ENCODE data around the gene PUSL1.
A peak's percentile ranks its signal among the peaks of the same experiment; 100 is the strongest.

Gene PUSL1

DNA sequence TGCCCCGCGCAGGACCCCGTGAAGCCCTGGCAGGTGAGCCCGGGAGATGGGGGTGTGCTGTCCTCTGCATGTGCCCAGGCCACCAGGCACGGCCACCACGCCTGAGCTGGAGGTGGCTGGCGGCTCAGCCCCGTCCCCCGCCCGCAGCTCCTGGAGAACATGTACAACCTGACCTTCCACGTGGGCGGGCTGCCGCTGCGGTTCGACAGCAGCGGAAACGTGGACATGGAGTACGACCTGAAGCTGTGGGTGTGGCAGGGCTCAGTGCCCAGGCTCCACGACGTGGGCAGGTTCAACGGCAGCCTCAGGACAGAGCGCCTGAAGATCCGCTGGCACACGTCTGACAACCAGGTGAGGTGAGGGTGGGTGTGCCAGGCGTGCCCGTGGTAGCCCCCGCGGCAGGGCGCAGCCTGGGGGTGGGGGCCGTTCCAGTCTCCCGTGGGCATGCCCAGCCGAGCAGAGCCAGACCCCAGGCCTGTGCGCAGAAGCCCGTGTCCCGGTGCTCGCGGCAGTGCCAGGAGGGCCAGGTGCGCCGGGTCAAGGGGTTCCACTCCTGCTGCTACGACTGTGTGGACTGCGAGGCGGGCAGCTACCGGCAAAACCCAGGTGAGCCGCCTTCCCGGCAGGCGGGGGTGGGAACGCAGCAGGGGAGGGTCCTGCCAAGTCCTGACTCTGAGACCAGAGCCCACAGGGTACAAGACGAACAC is 24.5 kb downstream of the PUSL1 start:
- intact Hi-C loops (cut with DNase I) = no loop called here
- peak in 5 of 10 donors; percentile 51 to 92 (median 86) for DNase-seq

DNA sequence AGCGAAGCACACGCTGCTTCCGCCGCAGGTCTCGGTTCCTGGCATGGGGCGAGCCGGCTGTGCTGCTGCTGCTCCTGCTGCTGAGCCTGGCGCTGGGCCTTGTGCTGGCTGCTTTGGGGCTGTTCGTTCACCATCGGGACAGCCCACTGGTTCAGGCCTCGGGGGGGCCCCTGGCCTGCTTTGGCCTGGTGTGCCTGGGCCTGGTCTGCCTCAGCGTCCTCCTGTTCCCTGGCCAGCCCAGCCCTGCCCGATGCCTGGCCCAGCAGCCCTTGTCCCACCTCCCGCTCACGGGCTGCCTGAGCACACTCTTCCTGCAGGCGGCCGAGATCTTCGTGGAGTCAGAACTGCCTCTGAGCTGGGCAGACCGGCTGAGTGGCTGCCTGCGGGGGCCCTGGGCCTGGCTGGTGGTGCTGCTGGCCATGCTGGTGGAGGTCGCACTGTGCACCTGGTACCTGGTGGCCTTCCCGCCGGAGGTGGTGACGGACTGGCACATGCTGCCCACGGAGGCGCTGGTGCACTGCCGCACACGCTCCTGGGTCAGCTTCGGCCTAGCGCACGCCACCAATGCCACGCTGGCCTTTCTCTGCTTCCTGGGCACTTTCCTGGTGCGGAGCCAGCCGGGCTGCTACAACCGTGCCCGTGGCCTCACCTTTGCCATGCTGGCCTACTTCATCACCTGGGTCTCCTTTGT is 25.3 kb downstream of the PUSL1 start:
- intact Hi-C loops (cut with DNase I) = no loop called here
- DNase-seq = no peak

DNA sequence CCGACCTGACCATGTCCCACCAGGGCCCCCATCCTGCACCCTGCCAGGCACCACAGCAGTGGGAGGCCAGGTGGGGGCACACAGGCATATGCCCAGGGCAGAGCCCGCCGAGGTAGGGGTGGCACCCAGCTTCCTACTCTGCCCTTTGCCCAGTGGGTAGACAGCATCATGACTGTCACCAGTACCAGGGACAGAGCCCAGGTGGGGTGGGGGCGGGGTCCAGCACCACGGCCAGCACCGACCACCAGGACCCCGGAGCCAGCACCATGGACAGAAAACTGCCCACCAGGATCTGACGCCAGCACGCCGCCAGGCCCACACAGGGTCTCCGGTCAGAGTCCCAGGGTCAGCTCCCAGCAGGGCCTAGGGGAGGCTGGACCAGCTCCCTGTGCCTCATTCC is 26.4 kb downstream of the PUSL1 start:
- intact Hi-C loops (cut with DNase I) = no loop called here
- no peak for DNase-seq

DNA sequence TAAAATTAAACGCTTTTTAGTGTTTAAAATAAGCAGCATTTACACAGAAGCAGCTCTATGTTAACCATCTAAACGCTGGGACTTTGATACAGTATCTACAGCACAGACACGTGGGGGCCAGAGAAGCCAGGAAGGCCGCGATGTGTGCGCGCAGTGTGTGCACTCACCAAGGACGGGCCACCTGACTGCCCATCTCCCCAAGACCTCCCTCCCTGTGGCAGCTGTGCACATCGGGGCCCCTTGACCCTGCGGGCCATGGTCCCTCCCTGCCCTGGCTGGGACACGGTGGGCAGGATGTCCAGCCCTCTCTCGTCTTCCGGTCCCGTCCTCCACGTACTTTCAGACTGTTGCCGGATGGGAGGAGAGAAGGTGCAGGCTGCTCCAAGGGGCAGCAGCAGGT is 26.9 kb downstream of the PUSL1 start:
- no peak for DNase-seq
- intact Hi-C loops (cut with DNase I) = no loop called here

DNA sequence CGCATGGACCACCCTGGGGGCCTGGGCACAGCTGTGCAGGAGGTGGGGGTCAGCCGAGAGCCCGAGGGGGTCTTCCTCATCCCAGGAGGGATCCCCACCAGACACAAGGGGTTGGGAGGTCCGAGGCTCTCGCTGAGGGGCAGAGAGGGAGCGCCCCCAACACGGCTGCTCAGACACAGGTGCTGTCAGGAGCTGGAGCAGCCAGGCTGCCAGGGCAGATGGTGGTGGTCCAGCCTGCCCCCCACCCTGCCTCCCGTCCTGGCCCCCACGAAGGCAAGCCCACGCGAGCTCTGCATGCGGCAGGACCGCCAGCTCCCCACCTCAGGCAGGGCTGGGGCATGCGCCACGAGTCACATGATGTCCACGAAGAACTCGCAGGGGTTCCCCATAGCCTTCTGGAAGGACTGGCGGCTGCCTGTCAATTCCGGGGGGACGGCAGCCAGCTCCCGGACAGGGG is 27.4 kb downstream of the PUSL1 start:
- DNase-seq = no peak
- intact Hi-C loops (cut with DNase I) = no loop called here

DNA sequence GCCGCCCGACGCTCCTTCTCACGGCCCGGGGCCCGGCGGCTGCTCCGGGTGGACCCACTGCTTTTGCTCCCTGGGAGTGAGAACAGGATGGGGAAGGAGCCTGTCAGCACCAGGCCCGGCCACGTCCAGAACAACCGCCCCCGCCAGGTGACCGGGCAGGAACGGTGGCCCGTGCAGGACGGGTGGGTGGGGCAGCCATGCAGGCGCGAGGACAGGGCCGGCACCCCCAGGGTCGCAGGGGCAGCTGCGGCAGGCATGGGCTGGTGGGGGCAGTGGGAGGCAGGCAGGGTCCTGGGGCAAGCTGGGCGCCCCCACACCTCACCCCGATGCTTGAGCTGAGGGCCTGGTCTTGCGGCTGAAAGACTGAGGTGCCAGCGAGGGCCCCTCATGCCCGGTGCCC is 28.0 kb downstream of the PUSL1 start:
- intact Hi-C loops (cut with DNase I) = no loop called here
- no peak for DNase-seq

DNA sequence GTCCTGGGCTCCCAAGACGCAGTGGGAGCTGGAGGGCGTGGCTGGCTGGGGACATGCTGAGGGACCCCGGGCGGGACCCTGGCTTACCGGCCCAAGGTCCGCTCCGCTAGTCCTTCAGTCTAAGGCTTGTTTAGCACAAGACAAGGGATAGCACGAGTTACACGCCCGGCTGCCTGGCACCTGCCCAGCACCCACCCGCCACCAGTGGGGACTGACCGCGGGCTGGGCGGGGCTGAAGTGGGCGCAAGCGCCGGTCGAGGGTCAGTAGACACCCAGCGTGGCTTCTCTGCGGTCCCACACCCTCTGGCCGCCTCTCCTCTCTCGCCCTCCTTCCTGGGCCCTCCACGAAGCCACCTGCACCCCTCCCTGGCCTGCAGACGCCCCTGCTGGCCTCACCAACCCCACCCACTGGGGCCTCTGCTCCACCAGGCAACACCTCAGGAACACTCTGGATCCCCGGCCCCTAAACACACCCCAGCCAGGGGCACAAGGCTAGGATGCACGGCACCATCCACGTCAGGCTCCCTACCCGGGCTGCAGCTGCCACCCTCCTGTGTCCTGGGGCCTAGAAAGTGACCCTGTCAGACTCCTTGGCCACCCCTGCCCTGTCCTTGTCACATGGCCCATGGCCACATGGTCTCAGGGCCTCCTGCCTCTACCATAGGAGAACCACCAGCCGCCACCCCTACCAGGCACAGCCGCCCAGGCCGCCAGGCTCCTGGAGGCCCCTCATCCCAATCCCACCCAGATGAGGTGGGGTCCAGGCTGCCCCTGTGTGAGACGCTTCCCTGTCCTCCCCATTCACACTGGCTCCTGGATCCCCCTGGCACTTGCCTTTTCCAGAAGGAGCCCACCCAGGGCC is 28.8 kb downstream of the PUSL1 start:
- DNase-seq = no peak
- intact Hi-C loops (cut with DNase I) = no loop called here

DNA sequence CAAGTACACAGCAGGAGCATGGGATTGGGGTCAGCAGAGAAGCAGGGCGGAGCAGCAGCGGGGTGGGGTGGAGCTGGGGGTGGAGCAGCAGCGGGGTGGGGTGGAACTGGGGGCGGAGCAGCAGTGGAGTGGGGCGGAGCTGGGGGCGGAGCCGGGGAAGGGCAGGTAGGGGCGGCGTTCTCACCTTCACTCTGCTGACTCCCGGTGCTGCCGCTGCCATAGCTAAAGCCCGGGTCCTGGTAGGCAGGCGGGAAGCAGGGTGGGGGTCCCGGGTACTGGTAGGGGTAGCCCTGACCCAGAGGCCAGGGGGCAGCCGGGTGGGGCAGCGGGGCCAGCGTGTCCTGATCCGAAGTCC is 29.4 kb downstream of the PUSL1 start:
- intact Hi-C loops (cut with DNase I) = no loop called here
- DNase-seq = no peak

DNA sequence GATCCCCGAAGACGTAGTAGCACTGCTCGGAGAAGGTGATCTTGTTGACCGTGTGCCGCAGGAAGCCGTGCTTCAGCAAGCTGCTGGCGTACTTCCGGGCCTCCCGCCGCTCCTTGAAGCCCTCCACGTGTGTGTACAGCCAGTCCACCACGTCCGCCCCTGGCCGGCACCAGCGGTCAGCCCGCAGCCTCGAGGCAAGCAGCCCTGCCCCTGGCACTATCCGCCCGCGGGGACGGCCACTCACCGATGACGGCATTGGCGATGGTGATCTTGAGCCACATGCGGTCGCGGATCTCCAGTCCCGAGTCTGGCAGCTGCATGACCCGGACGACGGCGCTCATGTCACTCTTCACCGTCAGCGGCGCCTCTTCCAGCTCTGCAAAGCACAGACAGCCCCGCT is 29.9 kb downstream of the PUSL1 start:
- intact Hi-C loops (cut with DNase I) = no loop called here
- no peak for DNase-seq

DNA sequence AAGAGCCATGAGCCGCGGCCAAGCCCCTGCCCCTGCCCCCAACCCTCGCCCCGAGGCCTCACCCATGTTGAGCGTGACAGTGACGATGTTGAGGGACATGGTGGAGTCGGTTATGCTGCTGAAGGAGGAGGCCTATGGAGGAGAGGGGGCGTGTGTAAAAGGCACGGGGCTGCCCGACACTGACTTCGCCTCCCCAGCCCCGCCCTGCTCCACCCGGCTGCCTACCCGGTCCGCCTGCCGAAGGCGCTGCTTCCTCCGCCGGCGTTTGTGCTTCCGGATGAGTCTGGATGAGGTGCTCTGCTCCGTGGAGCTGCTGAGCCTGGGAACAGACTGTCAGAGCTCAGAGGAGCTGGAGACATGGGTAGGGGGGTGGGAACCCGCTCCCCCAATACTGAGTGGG is 31.8 kb downstream of the PUSL1 start:
- intact Hi-C loops (cut with DNase I) = no loop called here
- DNase-seq = no peak

DNA sequence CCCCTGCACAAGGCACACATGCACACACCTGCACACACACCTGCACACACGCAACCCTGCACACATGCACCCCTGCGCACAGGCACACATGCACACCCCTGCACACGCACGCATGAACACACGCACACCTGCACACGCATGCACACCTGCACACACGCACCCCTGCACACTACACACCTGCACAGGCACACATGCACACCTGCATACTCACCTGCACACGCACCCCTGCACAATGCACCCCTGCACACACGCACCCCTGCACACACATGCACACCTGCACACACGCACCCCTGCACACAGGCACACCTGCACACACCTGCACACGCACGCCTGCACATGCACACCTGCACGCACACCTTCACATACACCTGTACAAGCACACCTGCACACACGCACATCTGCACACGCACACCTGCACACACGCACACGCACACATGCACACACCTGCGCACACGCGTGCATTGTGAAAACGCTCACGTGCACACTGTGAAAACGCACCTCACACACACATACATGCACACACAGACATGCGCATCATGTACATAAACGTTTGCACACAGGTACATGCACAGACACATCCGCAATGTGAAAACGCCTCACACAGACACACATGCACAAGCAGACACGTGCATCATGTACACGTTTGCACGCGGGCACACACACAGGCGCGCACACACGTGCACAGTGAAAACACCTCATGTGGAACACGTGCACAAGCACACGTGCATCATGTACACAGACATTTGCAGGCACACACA is 32.6 kb downstream of the PUSL1 start:
- intact Hi-C loops (cut with DNase I) = no loop called here
- no peak for DNase-seq

DNA sequence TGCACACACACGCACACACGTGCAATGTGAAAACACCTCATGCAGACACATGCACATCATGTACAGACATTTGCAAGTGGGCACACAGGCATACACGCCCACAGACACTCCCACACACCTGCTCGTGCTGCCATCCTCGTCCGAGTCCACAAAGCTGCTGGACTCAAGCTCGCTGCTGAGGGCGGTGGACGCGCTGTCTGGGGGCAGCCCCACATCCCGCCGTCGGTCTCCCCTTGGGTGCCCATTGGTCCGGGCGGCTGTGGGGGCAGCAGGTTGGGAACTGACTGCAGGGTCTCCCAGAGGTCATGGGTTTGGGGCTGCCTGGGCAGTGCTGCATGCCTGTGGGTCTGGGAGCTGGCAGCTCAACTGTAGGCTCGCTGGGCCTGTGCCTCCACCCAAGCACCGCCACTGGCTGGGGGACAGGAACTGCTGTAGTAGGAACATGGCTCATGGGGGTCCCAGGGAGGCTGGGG is 33.2 kb downstream of the PUSL1 start:
- intact Hi-C loops (cut with DNase I) = no loop called here
- DNase-seq = no peak

DNA sequence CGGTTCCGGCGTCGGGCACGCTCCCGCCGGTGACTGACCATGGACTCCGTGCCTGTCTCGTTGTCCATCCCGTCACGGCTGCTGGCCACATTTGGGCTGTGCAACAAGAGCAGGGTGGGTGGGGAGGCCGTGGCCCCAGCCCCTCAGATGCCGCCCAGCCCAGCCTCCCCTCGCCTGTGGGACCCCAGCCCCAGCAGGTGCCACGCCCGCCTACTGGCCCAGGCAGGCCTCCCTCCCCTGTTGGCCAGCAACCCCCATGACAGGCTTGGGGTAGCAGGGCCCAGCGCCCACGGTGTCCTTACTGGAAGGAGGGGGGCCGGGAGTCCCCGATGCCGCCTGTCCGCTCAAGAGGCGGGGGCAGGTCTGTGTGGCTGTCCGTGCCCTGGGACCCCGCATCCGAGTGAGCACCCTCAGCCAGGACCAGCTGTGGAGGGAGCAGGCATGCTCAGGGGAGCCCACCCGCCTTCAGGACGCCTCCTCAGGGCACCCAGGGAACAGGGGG is 33.7 kb downstream of the PUSL1 start:
- intact Hi-C loops (cut with DNase I) = no loop called here
- no peak for DNase-seq

DNA sequence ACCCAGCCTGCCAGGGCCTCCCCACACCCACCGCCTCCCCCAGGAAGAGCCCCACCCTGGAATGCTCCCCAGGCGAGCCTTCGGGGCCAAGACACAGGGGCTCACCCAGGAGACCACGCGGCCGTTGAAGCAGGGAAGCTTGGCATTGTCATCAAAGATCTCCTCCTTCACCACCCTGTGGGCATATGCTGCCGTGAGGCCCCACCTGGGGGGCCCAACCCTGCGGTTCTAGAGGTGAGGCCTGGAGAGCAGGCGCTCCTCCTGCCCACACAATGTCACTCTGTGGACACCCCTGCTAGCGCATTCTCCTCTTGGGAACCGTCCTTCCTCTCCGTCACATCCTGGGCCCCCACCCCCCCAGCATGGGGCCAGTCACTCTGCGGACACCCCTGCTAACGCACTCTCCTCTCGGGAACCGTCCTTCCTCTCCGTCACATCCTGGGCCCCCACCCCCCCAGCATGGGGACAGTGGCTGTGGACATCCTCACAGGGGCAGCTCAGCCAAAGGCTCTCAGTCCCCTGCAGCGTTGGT is 34.3 kb downstream of the PUSL1 start:
- no peak for DNase-seq

DNA sequence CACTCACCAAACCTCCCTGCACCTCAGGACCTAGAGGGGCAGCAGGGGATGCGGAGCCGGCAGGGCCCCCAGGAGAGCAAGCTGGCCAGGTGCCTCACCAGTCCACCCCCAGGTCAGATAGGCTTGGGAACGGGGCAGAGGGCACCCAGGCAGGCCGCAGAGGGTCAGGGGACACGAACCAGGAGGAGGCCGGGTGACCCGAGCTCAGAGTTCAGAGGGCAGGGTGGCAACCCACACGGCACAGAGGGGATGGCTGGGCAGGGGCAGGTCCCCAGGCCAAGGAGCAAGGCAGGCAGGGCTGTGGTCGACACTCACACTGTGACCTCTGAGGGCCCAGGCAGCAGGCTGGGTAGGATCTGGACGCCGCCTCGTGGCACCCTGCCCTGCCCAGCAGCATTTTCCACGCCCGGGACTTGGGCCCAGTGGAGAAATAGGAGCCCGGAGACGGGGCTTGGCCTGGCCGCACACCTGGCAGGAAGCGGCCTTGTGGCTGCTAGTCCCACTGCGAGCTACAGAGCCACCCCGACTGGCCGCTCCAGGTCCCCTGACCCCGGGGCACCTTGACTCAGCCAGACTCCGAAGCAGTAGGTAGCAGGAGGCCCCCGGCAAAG is 35.5 kb downstream of the PUSL1 start:
- intact Hi-C loops (cut with DNase I) = no loop called here
- no peak for DNase-seq

More for the DNA sequence above, 34.3 kb downstream of the PUSL1 start:
- intact Hi-C loops (cut with DNase I) = no loop called here

DNA sequence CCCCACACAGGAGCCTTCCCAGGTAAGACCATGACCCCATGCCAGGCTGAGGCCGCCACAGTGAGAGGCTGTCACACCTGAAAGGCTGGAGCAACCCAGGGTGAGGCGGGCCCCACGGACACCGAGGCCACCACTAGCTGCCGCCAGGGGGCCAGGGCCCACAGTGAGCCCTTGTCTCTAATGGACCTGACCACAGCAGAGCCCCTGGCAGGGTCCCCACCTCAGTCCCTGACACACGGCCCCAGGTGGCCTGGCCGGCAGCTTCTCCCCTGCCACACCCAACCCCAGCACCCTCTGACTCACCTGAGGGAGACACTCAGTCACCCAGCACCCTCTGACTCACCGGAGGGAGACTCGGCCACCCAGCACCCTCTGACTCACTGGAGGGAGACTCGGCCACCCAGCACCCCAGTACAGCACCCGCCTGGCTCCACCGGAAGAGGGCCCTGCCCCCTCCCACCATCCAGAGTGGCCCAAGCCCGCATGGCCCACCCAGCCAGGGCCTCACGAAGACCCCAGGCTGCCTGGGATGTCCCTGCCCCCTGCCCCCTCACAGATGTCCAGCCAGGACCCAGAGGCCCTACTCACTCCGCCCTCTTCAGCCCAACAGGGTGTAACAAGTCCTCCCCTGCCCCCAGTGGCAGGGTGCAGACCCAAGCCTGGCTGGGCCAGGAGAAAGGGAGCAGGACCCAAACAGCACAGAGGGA is 36.4 kb downstream of the PUSL1 start:
- intact Hi-C loops (cut with DNase I) = no loop called here
- DNase-seq = no peak

DNA sequence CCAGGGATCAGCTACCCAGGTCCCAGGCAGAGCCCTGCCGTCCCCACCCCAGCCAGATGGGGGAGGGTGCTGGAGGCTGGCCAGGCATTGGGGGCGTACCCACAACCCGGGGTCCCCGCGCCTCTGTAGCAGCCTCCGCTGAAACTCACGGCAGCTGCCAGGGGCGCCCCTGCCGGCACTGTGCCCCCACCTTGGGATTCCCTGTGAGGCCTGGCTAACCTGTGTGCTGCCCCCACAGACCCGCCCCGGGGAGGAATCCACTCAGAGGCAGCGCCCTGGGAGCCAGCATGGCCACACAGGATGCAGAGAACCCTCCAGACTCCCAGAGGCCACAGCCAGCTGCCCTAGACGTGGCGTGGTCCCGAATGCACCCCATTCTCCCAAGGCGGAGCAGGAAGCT is 37.0 kb downstream of the PUSL1 start:
- intact Hi-C loops (cut with DNase I) = no loop called here

DNA sequence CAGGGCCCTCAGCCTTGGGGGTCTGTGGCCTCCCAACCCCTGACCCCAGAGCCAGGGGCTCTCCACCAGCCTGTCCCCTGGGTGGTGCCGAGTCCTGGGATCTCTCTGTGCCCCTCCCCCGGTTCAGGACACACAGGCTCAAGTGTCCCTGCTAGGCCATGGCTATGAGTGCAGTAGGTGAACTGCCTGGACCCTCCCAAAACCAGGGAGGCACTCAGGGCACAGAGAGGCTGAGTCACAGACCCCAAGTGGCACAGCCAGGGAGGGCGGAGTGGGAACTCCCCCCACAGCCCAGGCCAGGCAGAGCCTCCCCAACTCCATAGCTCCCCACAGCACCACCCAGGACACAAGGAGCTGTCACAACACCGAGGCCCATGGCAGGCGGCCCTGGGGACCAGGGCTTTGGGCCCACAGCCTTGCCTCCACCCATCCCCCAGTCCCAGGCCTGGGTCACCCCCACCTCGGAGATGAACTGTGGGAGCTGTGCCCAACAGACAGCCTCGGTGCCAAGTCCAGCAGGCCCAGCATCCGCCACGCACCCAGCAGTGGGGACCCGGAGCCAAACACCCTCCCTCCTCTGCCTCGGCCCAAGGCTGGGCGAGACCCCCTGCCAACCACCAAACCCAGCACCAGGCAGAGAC is 37.6 kb downstream of the PUSL1 start:
- intact Hi-C loops (cut with DNase I) = no loop called here
- DNase-seq = peak in 1 of 10 donors; percentile 42

More for the DNA sequence above, 37.0 kb downstream of the PUSL1 start:
- no peak for DNase-seq

DNA sequence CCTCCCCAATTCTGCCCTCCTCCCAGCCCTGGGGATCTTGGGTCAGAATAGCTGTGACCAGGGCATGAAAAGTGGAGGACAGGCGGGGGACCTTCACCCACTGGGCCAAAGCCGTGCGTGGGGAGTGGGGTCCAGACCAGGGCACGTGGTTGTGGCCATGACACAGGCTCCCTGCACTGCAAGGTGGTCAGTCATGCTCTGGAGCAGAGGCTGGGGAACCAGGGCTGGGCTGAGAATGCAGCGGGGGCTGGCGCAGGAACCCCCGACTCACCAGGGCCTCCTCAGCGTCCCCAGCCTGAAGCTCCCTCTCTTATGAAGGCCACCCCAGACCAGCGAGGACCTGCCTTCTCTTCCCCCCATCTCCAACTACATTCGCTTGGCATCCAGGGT is 38.1 kb downstream of the PUSL1 start:
- intact Hi-C loops (cut with DNase I) = no loop called here
- no peak for DNase-seq

All from posterior cingulate gyrus (tissue), 11 donors.